Dedifferentiated amniotic fluid mesenchymal stem cell (primary cell): ENCODE results near the gene TPRN.
A peak's percentile ranks its signal among the peaks of the same experiment; 100 is the strongest.

Experiments used
- DNase-seq: peaks from one replicate; pipeline ENCODE4 v3.0.0-alpha.2; 2016; ENCODE audit errors: extremely low spot score

Gene TPRN

GRCh38 chr9:137212520-137212919, 12.0 kb upstream of the TPRN start:
- no peak for DNase-seq

- no peak for DNase-seq
Observed at GRCh38 chr9:137211532-137211931, 11.0 kb upstream of the TPRN start.

GRCh38 chr9:137206602-137207001, 6.1 kb upstream of the TPRN start:
- DNase-seq: no peak

DNA sequence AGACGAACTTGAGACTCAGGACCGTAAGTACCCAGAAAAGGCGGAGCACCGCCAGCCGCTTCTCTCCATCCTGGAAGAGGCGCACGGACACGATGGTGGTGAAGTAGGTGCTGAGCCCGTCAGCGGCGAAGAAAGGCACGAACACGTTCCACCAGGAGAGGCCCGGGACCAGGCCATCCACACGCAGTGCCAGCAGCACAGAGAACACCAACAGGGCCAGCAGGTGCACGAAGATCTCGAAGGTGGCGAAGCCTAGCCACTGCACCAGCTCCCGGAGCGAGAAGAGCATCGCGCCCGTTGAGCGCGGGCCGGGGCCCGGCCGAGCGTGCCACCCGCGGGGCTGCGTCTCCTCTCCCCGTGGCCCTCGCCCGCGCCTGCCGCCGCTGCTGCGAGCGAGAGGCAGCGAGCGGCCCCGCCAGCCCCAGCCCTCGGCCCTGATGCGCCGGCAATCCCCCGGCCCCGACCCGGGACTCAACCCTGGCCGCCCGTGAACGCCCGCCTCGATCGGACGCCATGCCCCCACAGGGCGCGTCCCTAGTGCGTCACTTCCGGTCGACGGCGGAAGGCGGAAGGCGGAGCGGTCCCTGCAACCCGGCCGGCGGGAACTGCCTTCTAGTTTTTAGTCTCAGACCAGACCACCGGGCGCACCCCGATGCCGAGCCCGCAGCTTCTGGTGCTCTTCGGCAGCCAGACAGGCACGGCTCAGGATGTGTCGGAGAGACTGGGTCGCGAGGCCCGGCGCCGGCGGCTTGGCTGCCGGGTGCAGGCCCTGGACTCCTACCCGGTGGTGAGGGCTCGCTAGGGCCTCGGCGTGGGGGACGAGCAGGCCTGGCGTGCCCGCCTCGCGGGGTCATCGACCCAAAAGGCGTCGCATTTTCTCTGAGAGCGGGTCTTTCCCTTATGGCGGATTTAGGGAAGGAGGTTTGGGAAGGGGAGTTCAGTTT, 4.9 kb upstream of the TPRN start, which contains the start of the genes NDOR1 and TMEM203:
Gene NDOR1 (plus strand): TSS at position 575 of the 944 bp plus-strand sequence. CDS start 78 bp downstream, at position 653.
Gene TMEM203 (minus strand): TSS at position 523 of the 944 bp plus-strand sequence. CDS start 234 bp downstream, at position 289.
- peak; percentile 86 for DNase-seq

GRCh38 chr9:137204731-137205125, 4.2 kb upstream of the TPRN start:
- DNase-seq: no peak

DNA sequence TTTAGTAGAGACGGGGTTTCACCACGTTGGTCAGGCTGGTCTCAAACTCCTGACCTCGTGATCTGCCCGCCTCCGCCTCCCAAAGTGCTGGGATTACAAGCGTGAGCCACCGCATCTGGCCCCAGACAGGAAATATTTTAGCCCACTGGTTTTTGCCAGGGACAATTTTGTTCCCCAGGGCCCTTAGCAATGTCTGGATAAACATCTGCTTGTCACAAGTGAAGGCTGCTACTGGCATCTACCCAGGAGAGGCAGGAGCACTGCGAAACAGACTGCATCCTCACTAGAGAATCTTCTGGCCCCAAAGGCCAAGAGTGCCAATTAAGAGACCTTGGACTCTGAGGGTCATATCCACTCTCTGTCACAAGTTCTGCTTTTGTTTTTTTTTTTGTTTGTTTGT, 2.4 kb upstream of the TPRN start:
- DNase-seq: no peak

DNA sequence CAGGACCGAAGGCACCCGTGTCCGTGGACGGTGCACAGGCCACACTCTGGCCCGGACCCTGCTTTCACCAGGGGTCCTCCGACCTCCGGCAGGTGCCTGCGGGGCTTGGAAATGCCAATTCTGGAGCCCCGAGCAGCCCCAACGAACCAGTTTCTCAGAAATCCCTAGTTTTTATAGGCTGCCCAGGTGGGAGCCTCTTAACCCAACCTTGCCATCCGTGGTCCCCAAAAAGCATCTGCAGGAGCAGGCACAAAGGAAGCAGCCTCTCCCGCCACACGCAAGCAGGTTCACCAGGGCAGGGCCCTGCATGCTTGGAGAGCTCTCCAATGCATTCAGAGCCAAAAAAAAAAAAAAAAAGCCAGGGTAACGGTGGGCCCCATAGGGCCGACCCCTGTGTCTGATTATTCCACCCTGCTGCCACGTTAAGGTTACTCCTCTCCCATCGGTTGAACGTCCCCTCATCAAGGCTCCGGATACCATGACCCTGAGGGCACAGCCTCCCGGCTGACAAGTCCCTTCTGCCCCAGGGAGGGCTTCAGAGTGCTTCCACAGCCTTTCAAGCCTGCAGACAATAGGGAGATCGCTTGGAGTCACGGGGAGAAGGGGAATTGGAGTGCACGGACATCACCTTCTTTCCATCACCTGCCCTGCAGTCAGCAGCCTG, 796 bp upstream of the TPRN start:
- no peak for DNase-seq

- DNase-seq: no peak
Observed at GRCh38 chr9:137199411-137200121, 975 bp downstream of the TPRN start.

GRCh38 chr9:137198902-137199283, 1.6 kb downstream of the TPRN start:
- DNase-seq: no peak

DNA sequence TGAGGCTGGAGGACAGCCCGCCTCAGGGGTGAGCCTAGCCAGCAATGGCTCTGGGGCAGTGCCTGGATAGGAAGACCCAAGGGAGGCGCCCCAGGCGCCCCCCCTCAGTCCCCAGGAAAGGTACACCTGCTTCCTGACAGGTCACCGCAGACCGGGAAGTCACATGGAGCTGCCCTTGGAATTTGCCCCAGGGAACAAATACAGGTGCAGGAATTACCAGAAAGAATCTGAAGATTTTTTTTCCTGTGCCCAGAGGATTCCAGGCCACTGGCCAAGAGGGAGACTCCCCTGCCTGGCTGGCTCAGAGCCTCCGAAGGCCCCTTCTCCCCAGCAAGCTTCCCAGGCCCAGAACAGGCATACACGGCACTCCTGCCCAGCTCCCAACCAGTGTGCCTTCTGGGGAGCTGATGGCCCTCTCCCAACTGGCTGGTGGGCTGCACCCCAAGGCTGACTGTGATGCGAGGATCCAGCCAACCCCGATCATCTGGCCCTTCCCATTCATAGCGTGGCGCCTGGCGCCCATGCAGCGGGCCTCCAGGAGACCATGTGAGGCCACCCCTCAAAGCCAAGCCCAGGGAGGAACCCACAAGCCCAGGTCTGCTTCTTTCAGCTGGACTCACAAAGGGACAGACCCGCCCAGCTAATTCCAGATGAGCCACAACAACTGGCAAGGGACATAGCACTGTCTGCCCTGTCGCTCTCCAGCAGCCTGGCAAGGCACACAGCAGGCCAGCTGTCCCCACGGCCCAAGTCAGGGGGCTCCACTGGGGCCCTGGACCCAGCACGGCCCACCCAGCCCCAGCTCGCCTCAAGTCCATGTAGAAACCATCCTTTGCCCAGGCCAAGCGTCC, 2.3 kb downstream of the TPRN start:
- no peak for DNase-seq

- no peak for DNase-seq
Observed at GRCh38 chr9:137195525-137196220, 4.9 kb downstream of the TPRN start.

GRCh38 chr9:137194909-137195308, 5.6 kb downstream of the TPRN start:
- no peak for DNase-seq

DNA sequence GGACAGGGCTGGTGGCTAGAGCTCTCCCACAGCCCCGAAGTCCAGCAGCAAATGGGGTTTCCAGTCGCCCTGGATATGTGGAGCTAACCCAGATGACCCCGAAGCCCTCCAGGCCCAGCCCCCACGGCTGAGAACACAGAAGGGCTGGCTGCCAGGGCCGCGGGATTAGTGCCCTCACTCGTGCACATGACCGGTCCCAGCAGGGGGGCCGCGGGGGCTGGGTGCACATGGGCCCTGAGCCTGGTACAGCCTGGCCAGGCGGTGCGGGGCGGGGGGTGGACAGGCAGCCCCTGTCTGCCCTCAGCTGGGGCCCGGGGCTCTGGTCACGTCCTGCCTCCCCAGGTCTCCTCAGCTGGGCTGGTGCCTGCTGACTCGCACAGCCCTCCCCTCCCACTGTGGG, 6.2 kb downstream of the TPRN start:
- no peak for DNase-seq

- DNase-seq: no peak
Observed at GRCh38 chr9:137193771-137194170, 6.8 kb downstream of the TPRN start.

DNA sequence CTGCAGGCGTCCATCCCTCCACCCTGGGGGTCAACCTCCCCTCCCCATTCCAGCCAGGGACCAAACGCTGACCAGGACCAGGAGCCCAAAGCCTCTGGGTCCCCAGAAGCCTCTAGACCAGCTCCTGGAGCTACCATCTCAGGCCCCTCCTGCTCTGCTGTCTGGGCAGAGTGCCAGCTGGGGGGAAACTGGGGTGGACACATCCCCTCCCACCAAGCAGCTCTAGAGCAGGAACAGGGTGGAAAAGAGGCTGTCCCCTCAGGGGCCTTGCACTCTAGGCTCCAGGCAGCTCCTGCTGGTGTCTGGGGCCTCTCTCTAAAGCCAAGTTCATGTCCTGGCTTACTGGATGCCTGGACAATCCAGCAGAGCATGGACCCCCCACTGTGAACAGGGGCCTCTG, 7.7 kb downstream of the TPRN start:
- DNase-seq: no peak

- no peak for DNase-seq
Observed at GRCh38 chr9:137192448-137192780, 8.1 kb downstream of the TPRN start.

DNA sequence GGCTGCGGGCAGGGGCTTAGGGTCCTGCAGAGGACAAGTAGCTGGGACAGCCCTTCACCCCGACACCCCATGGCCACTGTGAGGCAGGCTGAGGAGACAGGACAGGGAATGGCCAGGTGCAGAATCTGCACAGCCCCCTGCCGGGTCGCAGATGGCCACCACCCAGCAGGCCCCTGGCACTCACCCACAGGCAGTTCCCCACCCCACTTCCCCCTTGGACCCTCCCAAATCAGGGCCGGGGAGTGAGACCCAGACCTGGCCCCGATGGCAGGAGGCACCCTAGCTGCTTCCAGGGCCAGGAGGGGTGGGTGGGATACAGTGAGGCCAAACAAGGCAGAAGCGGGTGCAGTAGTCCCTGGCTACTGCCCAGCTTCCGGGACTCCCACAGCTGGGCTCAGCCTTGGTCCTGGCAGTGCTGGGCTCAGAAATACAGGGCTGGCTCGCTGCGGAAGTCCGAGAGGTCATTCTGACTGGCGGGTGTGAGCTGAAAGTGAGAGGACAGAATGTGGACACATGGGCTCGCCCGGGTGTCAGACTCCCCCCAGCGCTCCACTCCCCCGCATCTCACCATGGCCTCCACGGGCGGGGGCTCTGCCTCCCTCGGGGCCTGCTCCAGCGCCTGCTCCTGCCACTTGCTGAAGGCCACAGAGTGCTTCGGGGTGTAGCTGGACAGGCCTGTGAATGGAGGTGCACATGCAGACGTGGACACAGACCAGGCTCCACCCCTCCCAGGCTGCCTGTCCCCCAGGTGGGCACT, 8.7 kb downstream of the TPRN start:
- no peak for DNase-seq

DNA sequence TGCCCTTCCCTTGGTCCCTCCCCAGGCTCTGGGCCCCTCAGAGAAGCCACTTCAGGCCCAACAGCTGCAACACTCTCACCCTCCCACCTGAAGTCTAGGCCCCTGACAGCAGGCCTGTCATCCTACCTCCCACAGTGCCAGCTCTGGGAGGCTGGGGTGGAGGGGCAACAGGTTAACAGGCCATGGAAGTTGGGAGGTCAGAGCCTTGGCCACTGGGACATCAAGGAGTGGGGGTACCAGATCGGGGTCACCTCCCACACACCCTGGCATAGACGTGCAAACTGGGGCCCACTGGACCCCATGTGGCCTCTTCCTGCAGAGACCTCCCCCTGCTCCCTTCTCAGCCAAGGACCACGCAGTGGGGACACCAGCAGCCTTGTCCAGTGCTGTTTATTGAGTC, 9.3 kb downstream of the TPRN start:
- no peak for DNase-seq

GRCh38 chr9:137190315-137190856, 10.2 kb downstream of the TPRN start:
- no peak for DNase-seq
